K562 (cell line): Measurements from ENCODE around the gene ME3. TPM values are rescaled to one million over a fixed set of nuclear protein-coding genes. Genes with fewer than 3 reads are reported as not detected.

ENCODE experiments used
- ARID1B ChIP-seq: fragments of 450-650 bp; IDR thresholded peaks from 2 replicates; pipeline ENCODE4 v1.6.1; 2016; ENCODE audit warnings: antibody characterized with exemption, mild to moderate bottlenecking, inconsistent platforms
- CHD2 ChIP-seq: IDR thresholded peaks from 2 replicates; pipeline ENCODE4 v1.6.1; 2011; ENCODE audit warnings: low read depth, low read length
- DPF2 ChIP-seq: fragments of 450-650 bp; IDR thresholded peaks from 2 replicates; pipeline ENCODE4 v1.6.1; 2016
- HMG20B ChIP-seq: fragments of 250-450 bp; sonication (Bioruptor Pico); IDR thresholded peaks from 2 replicates; pipeline ENCODE4 v1.5.0; 2021; ENCODE audit warnings: mild to moderate bottlenecking
- KAT8 ChIP-seq: fragments of 450-650 bp; IDR thresholded peaks from 2 replicates; pipeline ENCODE4 v1.6.1; 2016; ENCODE audit warnings: low read depth, mild to moderate bottlenecking
- PCBP2 ChIP-seq: fragments of 200-400 bp; formaldehyde crosslinking; IDR thresholded peaks from 2 replicates; pipeline ENCODE4 v1.6.1; 2018; ENCODE audit warnings: low read length, low read depth, mild to moderate bottlenecking, moderate library complexity; ENCODE audit not compliant: poor library complexity, severe bottlenecking
- PML ChIP-seq: IDR thresholded peaks from 2 replicates; pipeline ENCODE4 v1.6.1; 2012; ENCODE audit warnings: low read length, inconsistent platforms
- PPARD ChIP-seq: fragments of 250-450 bp; sonication (Bioruptor Pico); IDR thresholded peaks from 2 replicates; pipeline ENCODE4 v1.8.0; 2022; ENCODE audit warnings: inconsistent platforms, mild to moderate bottlenecking, moderate library complexity
- SMARCA4 ChIP-seq: fragments of 450-650 bp; IDR thresholded peaks from 2 replicates; pipeline ENCODE4 v1.6.1; 2016
- TCF3 ChIP-seq: sonication (generic); formaldehyde crosslinking; IDR thresholded peaks from 2 replicates; pipeline ENCODE4 v1.4.0; 2020; ENCODE audit warnings: mild to moderate bottlenecking, missing genetic modification reagents
- TEAD2 ChIP-seq: fragments of 450-650 bp; IDR thresholded peaks from 2 replicates; pipeline ENCODE4 v1.6.1; 2016; ENCODE audit warnings: missing genetic modification characterization, control low read depth, missing compliant biosample characterization
- WHSC1 ChIP-seq: IDR thresholded peaks from one replicate; pipeline ENCODE4 v1.6.1; 2012; ENCODE audit warnings: low read length, control low read depth, inconsistent platforms
- ZNF41 ChIP-seq: fragments of 250-450 bp; sonication (Bioruptor Pico); conservative IDR thresholded peaks from 2 replicates; pipeline ENCODE4 v1.4.0; 2020; ENCODE audit warnings: mild to moderate bottlenecking
- polyA plus RNA-seq, 8 experiments: library from polyadenylated mRNA; depleted of rRNA in 4 of 8; stranded (reverse) in 5 of 8; unstranded in 3 of 8; fragments of >200 nt; fragmentation: Nextera tagmentation in 2 of 8; fragmentation: Illumina TruSeq in 1 of 8; extraction: Ambion mirVana in 2 of 8; extraction: Trizol in 1 of 8; gene quantifications; 2 replicates each; pipeline versions ENCODE4 v1.2.1 to v1.2.3, GENCODE V29; 2011 to 2014; ENCODE audit warnings: inconsistent platforms in 1 of 8, missing spikeins in 1 of 8
- total RNA-seq, 7 experiments: library from RNA; depleted of rRNA in 6 of 7; stranded (reverse); fragments of >200 nt in 6 of 7; fragmentation: Illumina TruSeq in 2 of 7; extraction: Trizol in 2 of 7; gene quantifications; 2 replicates each; pipeline versions ENCODE4 v1.2.1 to v1.2.3, GENCODE V29; 2011 to 2021; ENCODE audit warnings: low replicate concordance in 1 of 7
- TF ChIP-seq, protein P1 (sequence below): fragments of 450-650 bp; IDR thresholded peaks from 2 replicates; pipeline ENCODE4 v1.6.1; 2017; ENCODE audit warnings: antibody characterized with exemption, mild to moderate bottlenecking
- TF ChIP-seq, protein P2 (sequence below), 2 experiments: fragments of 450-650 bp in 1 of 2; sonication (generic) in 1 of 2; formaldehyde crosslinking in 1 of 2; IDR thresholded peaks in 1 of 2; conservative IDR thresholded peaks in 1 of 2; 2 replicates each; pipeline versions ENCODE4 v1.6.1 to v1.8.1; 2016 to 2023; ENCODE audit warnings: mild to moderate bottlenecking in 2 of 2, moderate library complexity in 2 of 2, inconsistent platforms in 1 of 2, missing genetic modification reagents in 1 of 2
- TF ChIP-seq, protein P3 (sequence below): IDR thresholded peaks from 3 replicates; pipeline ENCODE4 v1.6.1; 2011; ENCODE audit warnings: borderline replicate concordance, mild to moderate bottlenecking; ENCODE audit not compliant: insufficient read length, insufficient read depth
- TF ChIP-seq, protein P4 (sequence below), 2 experiments: fragments of 200-800 bp in 1 of 2; sonication (Bioruptor generic) in 1 of 2; sonication (generic) in 1 of 2; formaldehyde crosslinking in 1 of 2; IDR thresholded peaks in 1 of 2; conservative IDR thresholded peaks in 1 of 2; 2 replicates each; pipeline versions ENCODE4 v1.5.0 to v1.6.1; 2016 to 2020; ENCODE audit warnings: missing compliant biosample characterization in 1 of 2, missing genetic modification characterization in 1 of 2, missing genetic modification reagents in 1 of 2

Gene ME3
- total and polyA plus RNA-seq, 9 of the 15 experiments (the other 6 are each of a cell fraction or from before 2014, with no cell fraction given), result not detected

DNA sequence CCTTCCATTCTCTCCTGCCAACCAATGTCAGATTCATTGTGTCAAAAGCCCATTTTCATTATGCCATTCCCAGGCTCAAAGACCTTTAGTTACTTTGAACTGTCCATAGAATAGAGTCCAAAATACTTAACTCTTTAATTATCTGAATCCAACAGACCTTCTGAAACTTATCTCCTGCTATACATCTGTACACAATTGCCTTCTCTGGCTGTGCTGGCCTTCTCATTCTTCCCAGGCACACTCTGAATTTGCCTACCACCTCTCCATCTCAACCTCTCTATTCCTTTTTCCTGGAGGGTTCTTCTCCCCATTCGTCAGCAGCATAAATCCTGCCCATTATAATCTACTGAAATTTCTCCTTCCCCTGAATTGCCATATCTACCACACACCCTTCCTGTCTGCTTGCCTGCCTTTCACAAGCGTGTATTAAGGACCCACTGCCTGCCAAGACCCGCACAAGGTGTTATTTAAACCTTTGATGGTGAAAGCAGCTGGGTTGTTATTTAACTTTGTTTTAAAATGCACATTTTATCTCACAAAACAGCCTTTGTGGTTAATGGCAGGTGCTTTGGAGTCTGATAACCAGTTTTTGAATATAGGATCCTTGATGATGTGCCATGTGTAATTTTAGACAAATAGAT lies 171.8 kb downstream of the ME3 start (continued):
- TF ChIP-seq, protein P1, sequence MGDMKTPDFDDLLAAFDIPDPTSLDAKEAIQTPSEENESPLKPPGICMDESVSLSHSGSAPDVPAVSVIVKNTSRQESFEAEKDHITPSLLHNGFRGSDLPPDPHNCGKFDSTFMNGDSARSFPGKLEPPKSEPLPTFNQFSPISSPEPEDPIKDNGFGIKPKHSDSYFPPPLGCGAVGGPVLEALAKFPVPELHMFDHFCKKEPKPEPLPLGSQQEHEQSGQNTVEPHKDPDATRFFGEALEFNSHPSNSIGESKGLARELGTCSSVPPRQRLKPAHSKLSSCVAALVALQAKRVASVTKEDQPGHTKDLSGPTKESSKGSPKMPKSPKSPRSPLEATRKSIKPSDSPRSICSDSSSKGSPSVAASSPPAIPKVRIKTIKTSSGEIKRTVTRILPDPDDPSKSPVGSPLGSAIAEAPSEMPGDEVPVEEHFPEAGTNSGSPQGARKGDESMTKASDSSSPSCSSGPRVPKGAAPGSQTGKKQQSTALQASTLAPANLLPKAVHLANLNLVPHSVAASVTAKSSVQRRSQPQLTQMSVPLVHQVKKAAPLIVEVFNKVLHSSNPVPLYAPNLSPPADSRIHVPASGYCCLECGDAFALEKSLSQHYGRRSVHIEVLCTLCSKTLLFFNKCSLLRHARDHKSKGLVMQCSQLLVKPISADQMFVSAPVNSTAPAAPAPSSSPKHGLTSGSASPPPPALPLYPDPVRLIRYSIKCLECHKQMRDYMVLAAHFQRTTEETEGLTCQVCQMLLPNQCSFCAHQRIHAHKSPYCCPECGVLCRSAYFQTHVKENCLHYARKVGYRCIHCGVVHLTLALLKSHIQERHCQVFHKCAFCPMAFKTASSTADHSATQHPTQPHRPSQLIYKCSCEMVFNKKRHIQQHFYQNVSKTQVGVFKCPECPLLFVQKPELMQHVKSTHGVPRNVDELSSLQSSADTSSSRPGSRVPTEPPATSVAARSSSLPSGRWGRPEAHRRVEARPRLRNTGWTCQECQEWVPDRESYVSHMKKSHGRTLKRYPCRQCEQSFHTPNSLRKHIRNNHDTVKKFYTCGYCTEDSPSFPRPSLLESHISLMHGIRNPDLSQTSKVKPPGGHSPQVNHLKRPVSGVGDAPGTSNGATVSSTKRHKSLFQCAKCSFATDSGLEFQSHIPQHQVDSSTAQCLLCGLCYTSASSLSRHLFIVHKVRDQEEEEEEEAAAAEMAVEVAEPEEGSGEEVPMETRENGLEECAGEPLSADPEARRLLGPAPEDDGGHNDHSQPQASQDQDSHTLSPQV, result no peak
- TF ChIP-seq, protein P2, sequence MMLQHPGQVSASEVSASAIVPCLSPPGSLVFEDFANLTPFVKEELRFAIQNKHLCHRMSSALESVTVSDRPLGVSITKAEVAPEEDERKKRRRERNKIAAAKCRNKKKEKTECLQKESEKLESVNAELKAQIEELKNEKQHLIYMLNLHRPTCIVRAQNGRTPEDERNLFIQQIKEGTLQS (IDR thresholded peaks at IDR 0.05), result no peak
- TF ChIP-seq, protein P2 (CRISPR knock-in tag; conservative IDR thresholded peaks at IDR 0.05), result no peak
- TF ChIP-seq, protein P3, sequence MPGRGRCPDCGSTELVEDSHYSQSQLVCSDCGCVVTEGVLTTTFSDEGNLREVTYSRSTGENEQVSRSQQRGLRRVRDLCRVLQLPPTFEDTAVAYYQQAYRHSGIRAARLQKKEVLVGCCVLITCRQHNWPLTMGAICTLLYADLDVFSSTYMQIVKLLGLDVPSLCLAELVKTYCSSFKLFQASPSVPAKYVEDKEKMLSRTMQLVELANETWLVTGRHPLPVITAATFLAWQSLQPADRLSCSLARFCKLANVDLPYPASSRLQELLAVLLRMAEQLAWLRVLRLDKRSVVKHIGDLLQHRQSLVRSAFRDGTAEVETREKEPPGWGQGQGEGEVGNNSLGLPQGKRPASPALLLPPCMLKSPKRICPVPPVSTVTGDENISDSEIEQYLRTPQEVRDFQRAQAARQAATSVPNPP, result no peak
- TF ChIP-seq ARID1B, result peak; percentile 85
- TF ChIP-seq ZNF41 (CRISPR knock-in tag), result no peak
- TF ChIP-seq PPARD (CRISPR knock-in tag), result no peak
- TF ChIP-seq CHD2, result no peak
- no peak for TF ChIP-seq WHSC1
- TF ChIP-seq, protein P4, sequence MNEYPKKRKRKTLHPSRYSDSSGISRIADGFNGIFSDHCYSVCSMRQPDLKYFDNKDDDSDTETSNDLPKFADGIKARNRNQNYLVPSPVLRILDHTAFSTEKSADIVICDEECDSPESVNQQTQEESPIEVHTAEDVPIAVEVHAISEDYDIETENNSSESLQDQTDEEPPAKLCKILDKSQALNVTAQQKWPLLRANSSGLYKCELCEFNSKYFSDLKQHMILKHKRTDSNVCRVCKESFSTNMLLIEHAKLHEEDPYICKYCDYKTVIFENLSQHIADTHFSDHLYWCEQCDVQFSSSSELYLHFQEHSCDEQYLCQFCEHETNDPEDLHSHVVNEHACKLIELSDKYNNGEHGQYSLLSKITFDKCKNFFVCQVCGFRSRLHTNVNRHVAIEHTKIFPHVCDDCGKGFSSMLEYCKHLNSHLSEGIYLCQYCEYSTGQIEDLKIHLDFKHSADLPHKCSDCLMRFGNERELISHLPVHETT (CRISPR knock-in tag; conservative IDR thresholded peaks at IDR 0.05 in 1 of 2, IDR thresholded peaks at IDR 0.05 in 1 of 2), result no peak
- TF ChIP-seq PCBP2, result no peak
- no peak for TF ChIP-seq PML
- no peak for TF ChIP-seq KAT8
- peak; percentile 71; the same call in 1 of the 2 replicates for TF ChIP-seq DPF2
- peak; percentile 64 for TF ChIP-seq SMARCA4
- TF ChIP-seq HMG20B (CRISPR knock-in tag), result no peak
- TF ChIP-seq TEAD2 (tag), result no peak
- TF ChIP-seq TCF3, result peak; percentile 86
